Measurements from ENCODE around the gene NARS2.

Gene NARS2

DNA sequence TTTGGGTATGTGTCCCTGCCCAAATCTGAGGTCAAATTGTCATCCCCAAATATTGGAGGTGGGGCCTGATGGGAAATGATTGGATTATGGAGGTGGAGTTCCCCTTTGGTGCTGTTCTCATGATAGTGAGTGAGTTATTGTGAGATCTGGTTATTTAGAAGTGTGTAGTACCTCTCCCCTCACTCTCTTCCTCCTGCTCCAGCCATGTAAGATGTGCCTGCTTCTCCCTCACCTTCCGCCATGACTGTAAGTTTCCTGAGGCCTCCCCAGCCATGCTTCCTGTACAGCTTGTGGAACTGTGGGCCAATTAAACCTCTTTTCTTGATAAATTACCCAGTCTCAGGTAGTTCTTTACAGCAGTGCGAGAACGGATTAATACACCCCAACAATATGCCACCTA is 166.0 kb downstream of the NARS2 start:
- H3K79me1 ChIP-seq (ENCODE audit: low read length): peaks cover 5% of the 10 kb centered on the region
- H2AFZ ChIP-seq (ENCODE audit: insufficient read depth, low read length, poor library complexity): no peak overlapping the region
- H4K12ac ChIP-seq (ENCODE audit: low read depth, low read length): no peak overlapping the region
- no peak overlapping the region for H3K18ac ChIP-seq (ENCODE audit: low read length)
- H2BK120ac ChIP-seq (ENCODE audit: insufficient read depth, low read length, poor library complexity): no peak overlapping the region
- H3K79me2 ChIP-seq (ENCODE audit: control insufficient read depth, insufficient read depth, low read length, poor library complexity): peaks cover 19% of the 10 kb centered on the region
- H2AK5ac ChIP-seq (ENCODE audit: low read length): no peak overlapping the region
- no peak overlapping the region for H3K23ac ChIP-seq (ENCODE audit: low read length)
- peaks cover 6 to 9% of the 10 kb centered on the region in 2 experiments for H3K4me1 ChIP-seq (ENCODE audit: control insufficient read depth in 1 of 2, insufficient read depth in 2 of 2, low read length in 2 of 2)
- H3K36me3 ChIP-seq (ENCODE audit: control insufficient read depth in 1 of 2, insufficient read depth in 2 of 2, low read length in 2 of 2): peaks cover 2 to 9% of the 10 kb centered on the region in 2 experiments
- H2BK5ac ChIP-seq (ENCODE audit: low read depth, low read length, poor library complexity): no peak overlapping the region
- no peak overlapping the region for H4K8ac ChIP-seq (ENCODE audit: low read depth, low read length)
- H3K27ac ChIP-seq (ENCODE audit: low read depth, low read length): no peak overlapping the region
- peaks cover 2% of the 10 kb centered on the region for H3K9me3 ChIP-seq (ENCODE audit: insufficient read depth, low read depth, low read length)
- H2BK12ac ChIP-seq (ENCODE audit: low read length): no peak overlapping the region
- no peak overlapping the region for H3K4me3 ChIP-seq (ENCODE audit: low read depth, low read length)
- H3K14ac ChIP-seq (ENCODE audit: low read length): no peak overlapping the region
- no CpG with 5 or more reads among the region's 3 CpGs for WGBS (ENCODE audit: extremely low coverage, insufficient coverage, insufficient read length)
- no peaks in the 10 kb centered on the region for H3K27me3 ChIP-seq (ENCODE audit: insufficient read depth, low read length)
- H3K9ac ChIP-seq (ENCODE audit: low read length): no peak overlapping the region
- no peak overlapping the region for H3K4me2 ChIP-seq (ENCODE audit: low read length)
- H4K91ac ChIP-seq (ENCODE audit: low read depth, low read length): no peak overlapping the region
- no peak for DNase-seq
- H3K4ac ChIP-seq (ENCODE audit: low read depth, low read length): peak overlapping the region; percentile 22

GRCh38 chr11:78406568-78407196 is 168.0 kb downstream of the NARS2 start:
- Histone ChIP-seq H3K27ac (ENCODE audit: low read depth, low read length) (peak overlapping the region; percentile 73), H3K23ac (ENCODE audit: low read length) (no peak overlapping the region), H2AK5ac (ENCODE audit: low read length) (no peak overlapping the region), H3K14ac (ENCODE audit: low read length) (no peak overlapping the region), H3K79me2 (ENCODE audit: control insufficient read depth, insufficient read depth, low read length, poor library complexity) (peaks cover 20% of the 10 kb centered on the region), H3K36me3 (ENCODE audit: control insufficient read depth in 1 of 2, insufficient read depth in 2 of 2, low read length in 2 of 2) (peaks cover 2 to 9% of the 10 kb centered on the region in 2 experiments), H3K27me3 (ENCODE audit: insufficient read depth, low read length) (no peaks in the 10 kb centered on the region), H2BK120ac (ENCODE audit: insufficient read depth, low read length, poor library complexity) (no peak overlapping the region), H3K4ac (ENCODE audit: low read depth, low read length) (peak overlapping the region; percentile 99), H4K12ac (ENCODE audit: low read depth, low read length) (no peak overlapping the region), H3K18ac (ENCODE audit: low read length) (no peak overlapping the region), H3K9ac (ENCODE audit: low read length) (no peak overlapping the region), H2AFZ (ENCODE audit: insufficient read depth, low read length, poor library complexity) (no peak overlapping the region), H2BK12ac (ENCODE audit: low read length) (no peak overlapping the region), H3K79me1 (ENCODE audit: low read length) (peaks cover 8% of the 10 kb centered on the region), H3K9me3 (ENCODE audit: insufficient read depth, low read depth, low read length) (peaks cover 2% of the 10 kb centered on the region), H4K91ac (ENCODE audit: low read depth, low read length) (peak overlapping the region; percentile 28), H4K8ac (ENCODE audit: low read depth, low read length) (no peak overlapping the region), H3K4me3 (ENCODE audit: low read depth, low read length) (no peak overlapping the region), H3K4me1 (ENCODE audit: control insufficient read depth in 1 of 2, insufficient read depth in 2 of 2, low read length in 2 of 2) (peaks cover 6 to 9% of the 10 kb centered on the region in 2 experiments), H3K4me2 (ENCODE audit: low read length) (no peak overlapping the region), H2BK5ac (ENCODE audit: low read depth, low read length, poor library complexity) (no peak overlapping the region)
- DNase-seq: peak; percentile 77 to 90
- WGBS (ENCODE audit: extremely low coverage, insufficient coverage, insufficient read length): no CpG with 5 or more reads among the region's 3 CpGs

- Histone ChIP-seq H2BK5ac (ENCODE audit: low read depth, low read length, poor library complexity) (peak overlapping the region; percentile 54), H2AFZ (ENCODE audit: insufficient read depth, low read length, poor library complexity) (no peak overlapping the region), H2BK12ac (ENCODE audit: low read length) (peak overlapping the region; percentile 86), H3K9me3 (ENCODE audit: insufficient read depth, low read depth, low read length) (peaks cover 2% of the 10 kb centered on the region), H3K27me3 (ENCODE audit: insufficient read depth, low read length) (no peaks in the 10 kb centered on the region), H3K4me1 (ENCODE audit: control insufficient read depth in 1 of 2, insufficient read depth in 2 of 2, low read length in 2 of 2) (peaks cover 6 to 14% of the 10 kb centered on the region in 2 experiments), H3K23ac (ENCODE audit: low read length) (no peak overlapping the region), H3K27ac (ENCODE audit: low read depth, low read length) (peak overlapping the region; percentile 73), H2AK5ac (ENCODE audit: low read length) (peak overlapping the region; percentile 49), H2BK120ac (ENCODE audit: insufficient read depth, low read length, poor library complexity) (peak overlapping the region; percentile 83), H4K91ac (ENCODE audit: low read depth, low read length) (peak overlapping the region; percentile 81), H3K4me3 (ENCODE audit: low read depth, low read length) (no peak overlapping the region), H3K4me2 (ENCODE audit: low read length) (no peak overlapping the region), H4K12ac (ENCODE audit: low read depth, low read length) (no peak overlapping the region), H3K14ac (ENCODE audit: low read length) (peak overlapping the region; percentile 38), H3K79me1 (ENCODE audit: low read length) (peaks cover 8% of the 10 kb centered on the region), H3K9ac (ENCODE audit: low read length) (no peak overlapping the region), H3K79me2 (ENCODE audit: control insufficient read depth, insufficient read depth, low read length, poor library complexity) (peaks cover 19% of the 10 kb centered on the region), H4K8ac (ENCODE audit: low read depth, low read length) (peak overlapping the region; percentile 11), H3K4ac (ENCODE audit: low read depth, low read length) (peak overlapping the region; percentile 99), H3K18ac (ENCODE audit: low read length) (peak overlapping the region; percentile 95), H3K36me3 (ENCODE audit: control insufficient read depth in 1 of 2, insufficient read depth in 2 of 2, low read length in 2 of 2) (peaks cover under 1 to 9% of the 10 kb centered on the region in 2 experiments)
- no CpG with 5 or more reads among the region's 2 CpGs for WGBS (ENCODE audit: extremely low coverage, insufficient coverage, insufficient read length)
- DNase-seq: no peak
Measured at GRCh38 chr11:78405805-78406204, 168.9 kb downstream of the NARS2 start.

GRCh38 chr11:78403781-78404180 is 170.9 kb downstream of the NARS2 start:
- Histone ChIP-seq H3K27me3 (ENCODE audit: insufficient read depth, low read length) (no peaks in the 10 kb centered on the region), H3K4me3 (ENCODE audit: low read depth, low read length) (no peak overlapping the region), H3K27ac (ENCODE audit: low read depth, low read length) (peak overlapping the region; percentile 32), H3K4me1 (ENCODE audit: control insufficient read depth in 1 of 2, insufficient read depth in 2 of 2, low read length in 2 of 2) (peaks cover 13 to 29% of the 10 kb centered on the region in 2 experiments), H3K36me3 (ENCODE audit: control insufficient read depth in 1 of 2, insufficient read depth in 2 of 2, low read length in 2 of 2) (peaks cover 0 to 7% of the 10 kb centered on the region in 2 experiments), H2BK120ac (ENCODE audit: insufficient read depth, low read length, poor library complexity) (no peak overlapping the region), H3K14ac (ENCODE audit: low read length) (no peak overlapping the region), H3K18ac (ENCODE audit: low read length) (no peak overlapping the region), H2AK5ac (ENCODE audit: low read length) (no peak overlapping the region), H4K91ac (ENCODE audit: low read depth, low read length) (no peak overlapping the region), H2BK5ac (ENCODE audit: low read depth, low read length, poor library complexity) (no peak overlapping the region), H2AFZ (ENCODE audit: insufficient read depth, low read length, poor library complexity) (no peak overlapping the region), H3K79me2 (ENCODE audit: control insufficient read depth, insufficient read depth, low read length, poor library complexity) (peaks cover 26% of the 10 kb centered on the region), H4K12ac (ENCODE audit: low read depth, low read length) (no peak overlapping the region), H3K9ac (ENCODE audit: low read length) (no peak overlapping the region), H3K79me1 (ENCODE audit: low read length) (peaks cover 19% of the 10 kb centered on the region), H3K4me2 (ENCODE audit: low read length) (no peak overlapping the region), H4K8ac (ENCODE audit: low read depth, low read length) (no peak overlapping the region), H2BK12ac (ENCODE audit: low read length) (no peak overlapping the region), H3K23ac (ENCODE audit: low read length) (no peak overlapping the region), H3K4ac (ENCODE audit: low read depth, low read length) (no peak overlapping the region), H3K9me3 (ENCODE audit: insufficient read depth, low read depth, low read length) (peaks cover 2% of the 10 kb centered on the region)
- DNase-seq: peak; percentile 30 to 58
- no CpG with 5 or more reads among the region's 2 CpGs for WGBS (ENCODE audit: extremely low coverage, insufficient coverage, insufficient read length)

Data from trophoblast cell (in vitro differentiated cells and primary cell).